GM12878 (cell line): ENCODE measurements around the gene TARP.
"Not testable (repeated sequence)": the region's sequence is repeated elsewhere in the genome, so short reads cannot be mapped to it uniquely, and the experiment has no call there.

Source experiments
- ATAC-seq: fragments of 200-7000 bp; cut with Tn5 transposase; 3 replicates; pipeline ENCODE4 v1.9.1; 2020; ENCODE audit warnings: mild to moderate bottlenecking, moderate library complexity
- BruUV-seq: library from RNA; stranded (reverse); fragments of 400-500 nt; replicated peaks from 2 replicates; lab custom pipeline; 2021; lab: Mats Ljungman, UMichigan
- CTCF ChIA-PET: fragments of 300-600 bp; sonication (Branson Sonifier 250); formaldehyde crosslinking; extraction: SDS; loops from one replicate; lab custom pipeline; 2021; ENCODE audit warnings: inconsistent platforms; lab: Yijun Ruan, JAX
- POLR2A ChIA-PET: fragments of 350-600 bp; formaldehyde crosslinking; extraction: SDS; loops from one replicate; lab custom pipeline; 2021; ENCODE audit warnings: inconsistent platforms; lab: Charles Lee
- RAD21 ChIA-PET: fragments of 300-600 bp; sonication (Branson Sonifier 250); formaldehyde crosslinking; loops from one replicate; lab custom pipeline; 2023; ENCODE audit warnings: antibody characterized with exemption; ENCODE audit not compliant: unreplicated experiment; lab: Charles Lee
- SMC1A ChIA-PET: fragments of 300-600 bp; sonication (Branson Sonifier 250); formaldehyde crosslinking; loops from one replicate; lab custom pipeline; 2023; ENCODE audit not compliant: unreplicated experiment, uncharacterized antibody; lab: Charles Lee
- DNase-seq: peaks from one replicate; pipeline ENCODE4 v3.0.0-alpha.2; 2011; ENCODE audit warnings: low read depth, low spot score
- FAIRE-seq: peaks from 3 replicates; lab custom pipeline; 2011; peaks lifted over from hg19 to GRCh38; lab: Jason Lieb, UNC
- H2AFZ ChIP-seq: 2 replicates; pipeline ENCODE4 v1.6.0; 2011; ENCODE audit warnings: low read depth, low read length, control low read depth; ENCODE audit not compliant: control insufficient read depth
- H3K27ac ChIP-seq: 2 replicates; pipeline ENCODE4 v1.5.1; 2011; ENCODE audit warnings: control low read depth; ENCODE audit not compliant: control insufficient read depth, insufficient read depth
- H3K27me3 ChIP-seq, 2 experiments: replicated peaks in 1 of 2; 2 replicates each; pipeline versions ENCODE4 v1.6.0 to v1.6.1; 2011; ENCODE audit warnings: low read length in 1 of 2; ENCODE audit not compliant: control insufficient read depth in 2 of 2, insufficient read depth in 2 of 2
- H3K36me3 ChIP-seq, 2 experiments: 2 replicates each; pipeline ENCODE4 v1.5.1; 2011; ENCODE audit warnings: low read length in 1 of 2; ENCODE audit not compliant: control insufficient read depth in 2 of 2, insufficient read depth in 2 of 2
- H3K4me1 ChIP-seq: 2 replicates; pipeline ENCODE4 v1.6.1; 2011; ENCODE audit warnings: mild to moderate bottlenecking, low read length, moderate library complexity, mixed read lengths; ENCODE audit not compliant: control insufficient read depth, insufficient read depth
- H3K4me2 ChIP-seq: 2 replicates; pipeline ENCODE4 v1.6.0; 2011; ENCODE audit warnings: control low read depth; ENCODE audit not compliant: control insufficient read depth, insufficient read depth
- H3K4me3 ChIP-seq: fragments of 200-600 bp; sonication (generic); 2 replicates; pipeline ENCODE4 v1.5.1; 2016
- H3K79me2 ChIP-seq: 2 replicates; pipeline ENCODE4 v1.6.0; 2011; ENCODE audit warnings: low read length; ENCODE audit not compliant: control insufficient read depth, insufficient read depth
- H3K9ac ChIP-seq: 2 replicates; pipeline ENCODE4 v1.8.0; 2011; ENCODE audit warnings: low read length, control low read depth, mixed read lengths; ENCODE audit not compliant: control insufficient read depth, insufficient read depth
- H3K9me3 ChIP-seq: replicated peaks from 3 replicates; pipeline ENCODE4 v1.5.1; 2011; ENCODE audit warnings: mild to moderate bottlenecking, low read length; ENCODE audit not compliant: control insufficient read depth, insufficient read depth
- H4K20me1 ChIP-seq: 2 replicates; pipeline ENCODE4 v1.6.0; 2011; ENCODE audit not compliant: control insufficient read depth, insufficient read depth
- HSF1 ChIP-seq: fragments of 150-350 bp; IDR thresholded peaks from 2 replicates; pipeline ENCODE4 v1.6.1; 2014; ENCODE audit warnings: mild to moderate bottlenecking, low read depth, low read length
- IRF3 ChIP-seq: fragments of 450-650 bp; IDR thresholded peaks from 2 replicates; pipeline ENCODE4 v1.6.1; 2014; ENCODE audit warnings: mild to moderate bottlenecking
- IRF4 ChIP-seq: IDR thresholded peaks from 2 replicates; pipeline ENCODE4 v1.6.1; 2011; ENCODE audit warnings: low read depth, low read length
- MEF2A ChIP-seq: IDR thresholded peaks from 2 replicates; pipeline ENCODE4 v1.6.1; 2011; ENCODE audit warnings: low read depth, mild to moderate bottlenecking, low read length, moderate library complexity; ENCODE audit not compliant: insufficient read depth
- POLR2A ChIP-seq: IDR thresholded peaks from 2 replicates; pipeline ENCODE4 v1.6.1; 2011; ENCODE audit warnings: low read depth, mild to moderate bottlenecking, low read length
- RELB ChIP-seq: fragments of 450-650 bp; IDR thresholded peaks from 2 replicates; pipeline ENCODE4 v1.6.1; 2017; ENCODE audit warnings: low read depth, mild to moderate bottlenecking, moderate library complexity
- SRF ChIP-seq, 2 experiments: IDR thresholded peaks; 2 replicates each; pipeline ENCODE4 v1.6.1; 2011; ENCODE audit warnings: low read depth in 2 of 2, low read length in 2 of 2, mild to moderate bottlenecking in 1 of 2, moderate library complexity in 1 of 2
- ZBTB4 ChIP-seq: fragments of 450-650 bp; formaldehyde crosslinking; IDR thresholded peaks from 2 replicates; pipeline ENCODE4 v1.4.0; 2022; ENCODE audit warnings: mild to moderate bottlenecking, moderate library complexity
- WGBS: methylation state at CpG from one replicate; pipeline ENCODE4 v1.1.6; 2016; ENCODE audit warnings: low lambda C conversion rate; ENCODE audit not compliant: insufficient replicate concordance, insufficient coverage; ENCODE audit errors: missing lambda C conversion rate; 5-methylcytosine and 5-hydroxymethylcytosine counted together
- in situ Hi-C: fragments of 300-500 bp; cut with MboI; formaldehyde crosslinking; loops from 9 replicates; pipeline ENCODE4 v1.14.3; 2018; ENCODE audit warnings: mixed read lengths
- intact Hi-C: fragments of 100-400 bp; cut with micrococcal nuclease; formaldehyde crosslinking; loops from one replicate; pipeline ENCODE4 v1.14.2; 2022; ENCODE audit not compliant: unreplicated experiment

The TARP gene

GRCh38 chr7:38262545-38262944, 10.9 kb downstream of the TARP start:
- RAD21 ChIA-PET, result no interaction called here
- Histone ChIP-seq H3K27me3 (no peaks in the 10 kb centered on the region), H3K4me3 (no peak overlapping the region), H3K4me1 (no peaks in the 10 kb centered on the region), H2AFZ (no peak overlapping the region), H3K36me3 (no peaks in the 10 kb centered on the region), H4K20me1 (no peaks in the 10 kb centered on the region), H3K79me2 (no peaks in the 10 kb centered on the region), H3K4me2 (no peak overlapping the region), H3K27ac (no peak overlapping the region), H3K9ac (no peak overlapping the region), H3K9me3 (no peaks in the 10 kb centered on the region)
- in situ Hi-C loops (no loop called here), intact Hi-C loops (no loop called here)
- TF ChIP-seq IRF3, result no peak
- no peak for TF ChIP-seq POLR2A
- no peak for TF ChIP-seq MEF2A
- no peak for TF ChIP-seq SRF (IDR thresholded peaks at IDR 0.05; ENCODE audit: low read depth in 2 of 2, low read length in 2 of 2)
- no peak for TF ChIP-seq ZBTB4 (CRISPR knock-in tag)
- TF ChIP-seq HSF1, result no peak
- TF ChIP-seq RELB, result no peak
- TF ChIP-seq IRF4, result no peak
- ATAC-seq, result no peak
- no TSS peak for BruUV-seq
- 40% methylated on average over 5 of the region's 5 CpGs for WGBS
- CTCF ChIA-PET, result no interaction called here
- POLR2A ChIA-PET, result no interaction called here
- DNase-seq, result no peak
- FAIRE-seq, result no peak
- SMC1A ChIA-PET, result interaction anchor here (1.4 to 2.0 kb wide), 2 partner anchors 46 to 52 kb away, joined by 3 to 9 read pairs; no protein-coding TSS in a partner anchor

GRCh38 chr7:38262026-38262425, 11.4 kb downstream of the TARP start:
- H3K27me3 ChIP-seq, POLR2A ChIA-PET, H3K27ac ChIP-seq, H3K79me2 ChIP-seq, H3K36me3 ChIP-seq, RAD21 ChIA-PET, H2AFZ ChIP-seq, H3K9me3 ChIP-seq, FAIRE-seq, ATAC-seq, H3K4me3 ChIP-seq, intact Hi-C loops, DNase-seq, H4K20me1 ChIP-seq, H3K9ac ChIP-seq, H3K4me1 ChIP-seq, in situ Hi-C loops, CTCF ChIA-PET, H3K4me2 ChIP-seq, BruUV-seq: not testable (repeated sequence)
- SMC1A ChIA-PET, result interaction anchor here (1.4 to 2.0 kb wide), 2 partner anchors 47 to 53 kb away, joined by 3 to 9 read pairs; no protein-coding TSS in a partner anchor
- 17% methylated on average over 2 of the region's 2 CpGs for WGBS
